H9 (cell line): ENCODE data around the gene STAC. TPM values are rescaled to one million over a fixed set of nuclear protein-coding genes. Genes with fewer than 3 reads are reported as not detected.

ENCODE experiments used
- DNase-seq: peaks from one replicate; pipeline ENCODE4 v3.0.0-alpha.2; 2017
- H2AFZ ChIP-seq: one replicate; pipeline ENCODE4 v1.6.1; 2013; ENCODE audit warnings: mild to moderate bottlenecking, low read length, control low read depth, moderate library complexity
- H2AK5ac ChIP-seq: 2 replicates; pipeline ENCODE4 v1.6.1; 2013; ENCODE audit warnings: low read length, control low read depth, mixed read lengths; ENCODE audit not compliant: insufficient read length
- H2BK120ac ChIP-seq: one replicate; pipeline ENCODE4 v1.6.1; 2013; ENCODE audit warnings: low read depth, mild to moderate bottlenecking, low read length, control low read depth, inconsistent platforms; ENCODE audit not compliant: poor library complexity, severe bottlenecking
- H2BK12ac ChIP-seq: 2 replicates; pipeline ENCODE4 v1.6.1; 2013; ENCODE audit warnings: low read length, control low read depth, mixed read lengths, low read depth; ENCODE audit not compliant: insufficient read length
- H2BK15ac ChIP-seq: 2 replicates; pipeline ENCODE4 v1.6.1; 2013; ENCODE audit warnings: low read depth, low read length, control low read depth
- H2BK20ac ChIP-seq: one replicate; pipeline ENCODE4 v1.6.1; 2013; ENCODE audit warnings: low read depth, mild to moderate bottlenecking, low read length, control low read depth, inconsistent platforms; ENCODE audit not compliant: poor library complexity, severe bottlenecking
- H2BK5ac ChIP-seq: 2 replicates; pipeline ENCODE4 v1.6.1; 2013; ENCODE audit warnings: low read length, control low read depth, mixed read lengths; ENCODE audit not compliant: insufficient read length
- H3K14ac ChIP-seq: 2 replicates; pipeline ENCODE4 v1.6.1; 2013; ENCODE audit warnings: low read length, control low read depth; ENCODE audit not compliant: insufficient read depth
- H3K18ac ChIP-seq: 2 replicates; pipeline ENCODE4 v1.6.1; 2013; ENCODE audit warnings: low read depth, mild to moderate bottlenecking, mixed read lengths, low read length, control low read depth; ENCODE audit not compliant: insufficient read length
- H3K23ac ChIP-seq: 2 replicates; pipeline ENCODE4 v1.6.1; 2013; ENCODE audit warnings: low read length, control low read depth, mixed read lengths, low read depth; ENCODE audit not compliant: insufficient read length
- H3K23me2 ChIP-seq: 2 replicates; pipeline ENCODE4 v1.6.1; 2013; ENCODE audit warnings: low read depth, mild to moderate bottlenecking, mixed read lengths, low read length, control low read depth; ENCODE audit not compliant: insufficient read length, poor library complexity, severe bottlenecking
- H3K27ac ChIP-seq: 2 replicates; pipeline ENCODE4 v1.5.1; 2013; ENCODE audit warnings: low read length, control low read depth, mixed read lengths, low read depth; ENCODE audit not compliant: insufficient read length
- H3K27me3 ChIP-seq: 2 replicates; pipeline ENCODE4 v1.6.1; 2013; ENCODE audit warnings: low read length, control low read depth, inconsistent platforms; ENCODE audit not compliant: insufficient read depth
- H3K4ac ChIP-seq: 2 replicates; pipeline ENCODE4 v1.6.1; 2013; ENCODE audit warnings: low read depth, mild to moderate bottlenecking, control low read depth, inconsistent platforms, low read length, moderate library complexity
- H3K4me1 ChIP-seq: 2 replicates; pipeline ENCODE4 v1.6.1; 2013; ENCODE audit warnings: low read length, control low read depth, inconsistent platforms; ENCODE audit not compliant: insufficient read depth
- H3K4me2 ChIP-seq: 2 replicates; pipeline ENCODE4 v1.6.1; 2013; ENCODE audit warnings: low read length, control low read depth, mixed read lengths; ENCODE audit not compliant: insufficient read length, insufficient read depth
- H3K56ac ChIP-seq: 2 replicates; pipeline ENCODE4 v1.6.1; 2013; ENCODE audit warnings: low read depth, mild to moderate bottlenecking, mixed read lengths, low read length, control low read depth; ENCODE audit not compliant: insufficient read length
- H3K79me1 ChIP-seq: 2 replicates; pipeline ENCODE4 v1.6.1; 2013; ENCODE audit warnings: low read depth, mild to moderate bottlenecking, moderate library complexity, low read length, control low read depth, inconsistent platforms; ENCODE audit not compliant: insufficient read depth, poor library complexity, severe bottlenecking
- H3K79me2 ChIP-seq: 2 replicates; pipeline ENCODE4 v1.6.1; 2013; ENCODE audit warnings: low read length, control low read depth, inconsistent platforms; ENCODE audit not compliant: insufficient read depth
- H3K9ac ChIP-seq: 2 replicates; pipeline ENCODE4 v1.6.1; 2013; ENCODE audit warnings: low read length, control low read depth, mixed read lengths; ENCODE audit not compliant: insufficient read length; ENCODE audit errors: extremely low read depth
- H3K9me3 ChIP-seq: one replicate; pipeline ENCODE4 v1.6.1; 2013; ENCODE audit warnings: low read depth, low read length, inconsistent platforms; ENCODE audit not compliant: control insufficient read depth
- H3T11ph ChIP-seq: one replicate; pipeline ENCODE4 v1.6.1; 2013; ENCODE audit warnings: mild to moderate bottlenecking, low read length, control low read depth, inconsistent platforms
- H4K20me1 ChIP-seq: one replicate; pipeline ENCODE4 v1.6.1; 2013; ENCODE audit not compliant: control insufficient read depth, insufficient read length, insufficient read depth
- H4K5ac ChIP-seq: 2 replicates; pipeline ENCODE4 v1.6.1; 2013; ENCODE audit warnings: low read depth, mild to moderate bottlenecking, mixed read lengths, low read length, control low read depth; ENCODE audit not compliant: insufficient read length
- H4K8ac ChIP-seq: replicated peaks from 2 replicates; pipeline ENCODE4 v1.6.1; 2013; ENCODE audit warnings: low read length, control low read depth, mixed read lengths, low read depth; ENCODE audit not compliant: insufficient read length
- H4K91ac ChIP-seq: 2 replicates; pipeline ENCODE4 v1.6.1; 2013; ENCODE audit warnings: low read depth, mild to moderate bottlenecking, moderate library complexity, mixed read lengths, low read length, control low read depth; ENCODE audit not compliant: insufficient read length
- H3K27ac Mint-ChIP-seq, 3 experiments: 2 replicates in 2 of 3; 3 replicates in 1 of 3; pipeline ENCODE4 v1.8.0; 2020 to 2021; ENCODE audit warnings: mixed read lengths in 3 of 3, mild to moderate bottlenecking in 1 of 3, moderate library complexity in 1 of 3
- H3K27me3 Mint-ChIP-seq: 2 replicates; pipeline ENCODE4 v1.8.0; 2021; ENCODE audit warnings: low read depth, mild to moderate bottlenecking, moderate library complexity, mixed read lengths
- H3K36me3 Mint-ChIP-seq, 3 experiments: 2 replicates in 2 of 3; 3 replicates in 1 of 3; pipeline ENCODE4 v1.8.0; 2020 to 2021; ENCODE audit warnings: low read depth in 3 of 3, mixed read lengths in 3 of 3; ENCODE audit not compliant: insufficient read depth in 1 of 3
- H3K4me1 Mint-ChIP-seq, 2 experiments: 2 replicates each; pipeline ENCODE4 v1.8.0; 2020; ENCODE audit warnings: mixed read lengths in 2 of 2
- H3K4me3 Mint-ChIP-seq, 2 experiments: 2 replicates in 1 of 2; 3 replicates in 1 of 2; pipeline ENCODE4 v1.8.0; 2020 to 2021; ENCODE audit warnings: mild to moderate bottlenecking in 2 of 2, mixed read lengths in 2 of 2, moderate library complexity in 1 of 2
- H3K9me3 Mint-ChIP-seq, 2 experiments: 2 replicates in 1 of 2; 3 replicates in 1 of 2; pipeline ENCODE4 v1.8.0; 2020; ENCODE audit warnings: mild to moderate bottlenecking in 2 of 2, mixed read lengths in 2 of 2, moderate library complexity in 1 of 2
- CTCF ChIP-seq: fragments of 200-600 bp; sonication (generic); conservative IDR thresholded peaks from 3 replicates; pipeline ENCODE4 v1.8.0; 2021; ENCODE audit warnings: antibody characterized with exemption, mild to moderate bottlenecking
- WGBS: extraction: QIAGEN DNeasy Blood & Tissue Kit; methylation state at CpG from one replicate; pipeline ENCODE4 v1.1.7; 2013; ENCODE audit warnings: missing lambda C conversion rate, low lambda C conversion rate, mixed read lengths; ENCODE audit not compliant: insufficient read length; ENCODE audit errors: extremely low coverage; 5-methylcytosine and 5-hydroxymethylcytosine counted together
- total RNA-seq: library from RNA; stranded (reverse); gene quantifications from 2 replicates; pipeline ENCODE4 v1.2.1, GENCODE V29; 2021

Gene STAC
- total RNA-seq, 1 experiment from 2014 or later = 3.0 TPM

GRCh38 chr3:36580716-36581115 lies 200.4 kb downstream of the STAC start:
- Histone ChIP-seq H3K27ac (no peak overlapping the region), H3K4me2 (no peak overlapping the region), H3K56ac (no peak overlapping the region), H3K27me3 (no peaks in the 10 kb centered on the region), H3K4ac (no peak overlapping the region), H2BK15ac (no peak overlapping the region), H3K23me2 (no peaks in the 10 kb centered on the region), H3K14ac (no peak overlapping the region), H3K79me1 (no peaks in the 10 kb centered on the region), H3T11ph (no peak overlapping the region), H2BK120ac (no peak overlapping the region), H3K79me2 (no peaks in the 10 kb centered on the region), H4K20me1 (no peaks in the 10 kb centered on the region), H2BK5ac (no peak overlapping the region), H2BK20ac (no peak overlapping the region), H3K23ac (no peak overlapping the region), H4K5ac (no peak overlapping the region), H3K9ac (no peak overlapping the region), H2AFZ (no peak overlapping the region), H4K8ac (no peak overlapping the region), H3K4me1 (no peaks in the 10 kb centered on the region), H4K91ac (no peak overlapping the region), H3K18ac (no peak overlapping the region), H3K9me3 (peaks cover 7% of the 10 kb centered on the region), H2AK5ac (no peak overlapping the region), H2BK12ac (no peak overlapping the region)
- H3K4me3 Mint-ChIP-seq = no peak overlapping the region
- TF ChIP-seq CTCF = no peak
- DNase-seq = no peak
- no peak overlapping the region for H3K27ac Mint-ChIP-seq
- peaks cover 0 to 18% (median 11%) of the 10 kb centered on the region in 3 experiments; a peak in 4 of 7 replicates for H3K36me3 Mint-ChIP-seq
- H3K27me3 Mint-ChIP-seq = no peaks in the 10 kb centered on the region
- no peaks in the 10 kb centered on the region for H3K4me1 Mint-ChIP-seq
- no CpG with 5 or more reads among the region's 2 CpGs for WGBS
- peaks cover 25 to 29% of the 10 kb centered on the region in 2 experiments for H3K9me3 Mint-ChIP-seq
